IPS DF 4.7 (cell line): ENCODE results near the gene AOX1.
"Not testable (repeated sequence)": the region's sequence is repeated elsewhere in the genome, so short reads cannot be mapped to it uniquely, and the experiment has no call there.

Source experiments
- DNase-seq: peaks from one replicate; pipeline ENCODE4 v3.0.0-alpha.2; 2013; ENCODE audit warnings: low spot score; ENCODE audit errors: extremely low read depth

Gene AOX1

GRCh38 chr2:200627110-200627770, 41.4 kb downstream of the AOX1 start:
- DNase-seq: no peak

- not testable (repeated sequence) for DNase-seq
Observed at GRCh38 chr2:200628461-200628860, 42.6 kb downstream of the AOX1 start.

DNA sequence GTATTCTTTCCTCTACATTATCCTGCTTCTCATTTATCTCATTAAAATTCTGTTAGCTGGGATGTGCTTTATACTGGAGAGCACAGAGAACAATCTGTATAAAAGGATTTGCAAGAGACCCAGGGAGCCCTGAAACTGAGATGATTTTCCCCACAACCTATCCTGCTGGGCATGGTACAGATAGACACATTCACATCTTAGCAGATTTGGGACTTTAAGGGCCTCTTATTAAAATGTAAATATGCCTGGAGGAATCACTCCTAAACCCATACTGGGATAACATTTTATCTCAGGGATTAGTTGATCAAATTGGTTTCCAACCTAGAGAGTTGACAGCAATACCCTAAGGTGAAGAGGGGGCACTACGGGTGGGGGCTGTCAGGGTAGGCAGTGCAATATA, 45.5 kb downstream of the AOX1 start:
- DNase-seq: no peak

- DNase-seq: no peak
Observed at GRCh38 chr2:200634231-200634964, 48.6 kb downstream of the AOX1 start.

GRCh38 chr2:200635251-200635650, 49.4 kb downstream of the AOX1 start:
- no peak for DNase-seq

DNA sequence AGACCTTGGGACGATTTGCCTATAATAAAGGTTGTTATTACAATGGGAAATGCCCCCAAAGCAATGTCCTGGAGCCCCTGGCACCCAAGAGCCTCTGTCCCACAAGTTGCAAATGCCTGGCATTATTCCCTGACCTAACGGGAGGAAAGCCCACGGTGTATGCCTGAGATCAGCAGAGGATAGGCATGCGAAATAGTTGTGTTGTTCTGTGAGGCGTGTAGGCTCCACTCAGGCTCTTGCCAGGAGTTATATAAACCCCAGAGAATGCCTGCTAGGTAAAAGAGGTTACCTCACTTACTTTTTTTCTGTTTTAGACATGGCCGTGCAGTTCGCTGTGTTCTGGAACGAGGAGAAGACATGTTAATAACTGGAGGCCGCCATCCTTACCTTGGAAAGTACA, 52.1 kb downstream of the AOX1 start:
- no peak for DNase-seq

- DNase-seq: no peak
Observed at GRCh38 chr2:200640176-200640575, 54.4 kb downstream of the AOX1 start.

DNA sequence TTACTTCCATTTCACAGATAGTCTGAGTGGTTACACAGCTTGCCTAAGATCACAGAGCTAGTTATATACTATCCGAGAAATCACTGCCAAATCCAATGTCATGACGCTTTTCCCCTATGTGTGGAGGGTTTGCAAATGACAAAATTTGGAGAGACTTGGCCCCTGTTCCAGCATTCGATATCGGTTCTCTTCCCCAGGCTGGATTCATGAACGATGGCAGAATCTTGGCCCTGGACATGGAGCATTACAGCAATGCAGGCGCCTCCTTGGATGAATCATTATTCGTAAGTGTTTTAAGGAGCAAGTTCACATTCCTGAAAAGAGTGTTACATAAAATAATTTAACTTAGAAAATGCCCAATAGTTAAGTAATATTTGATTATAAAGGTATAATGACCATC, 55.1 kb downstream of the AOX1 start:
- DNase-seq: no peak

DNA sequence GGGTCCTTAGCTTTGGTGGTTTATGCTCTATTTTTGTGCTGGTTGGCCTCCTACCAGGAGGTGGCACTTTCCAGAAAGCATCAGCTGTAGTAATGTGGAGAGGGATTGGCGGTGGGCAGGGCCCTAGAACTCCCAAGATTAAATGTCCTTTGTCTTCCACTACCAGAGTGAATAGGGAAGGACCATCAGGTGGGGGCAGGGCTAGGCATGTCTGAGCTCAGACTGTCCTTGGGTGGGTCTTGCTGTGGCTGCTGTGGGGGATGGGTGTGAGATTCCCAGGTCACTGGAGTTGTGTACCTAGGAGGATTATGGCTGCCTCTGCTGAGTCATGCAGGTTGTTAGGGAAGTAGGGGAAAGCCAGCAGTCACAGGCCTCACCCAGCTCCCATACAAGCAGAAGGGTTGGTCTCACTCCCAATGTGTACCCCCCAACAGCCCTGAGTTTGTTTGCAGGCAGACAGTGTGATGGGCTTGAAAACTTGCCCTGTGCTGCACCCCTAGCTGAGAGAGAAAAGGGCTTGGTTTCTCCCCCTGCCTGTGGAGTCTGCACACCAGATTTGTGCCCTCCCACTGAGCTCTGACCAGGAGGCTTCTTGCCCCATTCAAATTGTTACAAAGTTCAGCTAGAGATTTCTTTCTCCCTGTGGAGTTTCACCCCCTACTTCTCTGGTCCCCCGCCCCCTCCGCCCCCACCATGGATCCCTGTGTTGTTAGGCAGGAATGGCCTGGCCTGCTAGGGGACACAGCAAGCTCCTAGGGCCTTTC, 62.9 kb downstream of the AOX1 start:
- not testable (repeated sequence) for DNase-seq

GRCh38 chr2:200649724-200650123, 63.9 kb downstream of the AOX1 start:
- no peak for DNase-seq

GRCh38 chr2:200650195-200650594, 64.4 kb downstream of the AOX1 start:
- no peak for DNase-seq

- DNase-seq: no peak
Observed at GRCh38 chr2:200652158-200652557, 66.3 kb downstream of the AOX1 start.

DNA sequence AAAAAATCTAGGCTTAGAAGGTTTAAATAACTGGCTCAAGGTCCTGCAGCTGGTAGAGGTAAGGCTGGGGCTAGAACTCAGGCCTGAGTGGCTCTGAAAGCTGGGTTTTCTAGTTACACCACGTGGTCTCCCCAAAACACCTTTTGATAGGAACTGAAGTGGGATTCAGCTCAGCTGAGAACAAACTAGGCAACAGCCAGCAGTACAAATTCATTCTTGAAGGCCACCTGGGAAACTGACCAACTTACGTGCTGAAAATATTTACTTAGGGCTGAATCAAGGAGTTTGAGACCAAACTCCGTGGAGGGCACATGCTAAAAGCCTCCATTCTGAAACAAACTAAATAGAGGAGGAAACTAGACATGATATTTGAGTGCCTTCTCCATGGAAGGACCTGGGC, 67.2 kb downstream of the AOX1 start:
- DNase-seq: no peak

- no peak for DNase-seq
Observed at GRCh38 chr2:200654823-200655222, 69.0 kb downstream of the AOX1 start.

GRCh38 chr2:200655918-200656580, 70.2 kb downstream of the AOX1 start:
- no peak for DNase-seq

GRCh38 chr2:200658278-200658864, 72.6 kb downstream of the AOX1 start:
- DNase-seq: no peak

DNA sequence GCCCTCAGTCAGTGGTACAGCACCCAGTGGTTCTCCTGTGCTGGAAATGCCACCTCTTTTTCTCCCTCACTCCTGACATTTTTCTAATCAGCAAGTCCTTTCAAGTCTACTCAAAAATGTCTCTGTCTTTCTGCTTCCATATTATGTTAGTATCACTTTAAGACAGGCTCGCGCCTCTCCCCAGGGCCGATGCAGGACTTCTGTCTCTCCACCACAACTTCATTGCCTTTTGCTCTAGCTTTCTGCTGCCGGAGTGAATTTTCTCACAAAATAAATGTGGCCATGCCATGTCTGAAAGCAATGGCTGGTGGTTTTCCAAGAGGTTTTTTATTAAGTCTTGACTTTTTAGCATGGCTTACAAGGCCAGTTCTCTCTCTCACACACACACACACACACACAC, 73.6 kb downstream of the AOX1 start:
- DNase-seq: no peak

GRCh38 chr2:200661477-200661876, 75.7 kb downstream of the AOX1 start:
- no peak for DNase-seq

- DNase-seq: no peak
Observed at GRCh38 chr2:200662727-200663126, 76.9 kb downstream of the AOX1 start.

GRCh38 chr2:200664770-200665494, 79.1 kb downstream of the AOX1 start:
- DNase-seq: no peak
